ENCODE measurements around the gene SFT2D3. TPM values are rescaled to one million over a fixed set of nuclear protein-coding genes. Genes with fewer than 3 reads are reported as not detected.
A peak's percentile ranks its signal among the peaks of the same experiment; 100 is the strongest.

Gene SFT2D3
- total and polyA plus RNA-seq, 2 of the 13 experiments (the other 11 are each of a cell fraction or from before 2014, with no cell fraction given) = 8.3 to 9.4 TPM

DNA sequence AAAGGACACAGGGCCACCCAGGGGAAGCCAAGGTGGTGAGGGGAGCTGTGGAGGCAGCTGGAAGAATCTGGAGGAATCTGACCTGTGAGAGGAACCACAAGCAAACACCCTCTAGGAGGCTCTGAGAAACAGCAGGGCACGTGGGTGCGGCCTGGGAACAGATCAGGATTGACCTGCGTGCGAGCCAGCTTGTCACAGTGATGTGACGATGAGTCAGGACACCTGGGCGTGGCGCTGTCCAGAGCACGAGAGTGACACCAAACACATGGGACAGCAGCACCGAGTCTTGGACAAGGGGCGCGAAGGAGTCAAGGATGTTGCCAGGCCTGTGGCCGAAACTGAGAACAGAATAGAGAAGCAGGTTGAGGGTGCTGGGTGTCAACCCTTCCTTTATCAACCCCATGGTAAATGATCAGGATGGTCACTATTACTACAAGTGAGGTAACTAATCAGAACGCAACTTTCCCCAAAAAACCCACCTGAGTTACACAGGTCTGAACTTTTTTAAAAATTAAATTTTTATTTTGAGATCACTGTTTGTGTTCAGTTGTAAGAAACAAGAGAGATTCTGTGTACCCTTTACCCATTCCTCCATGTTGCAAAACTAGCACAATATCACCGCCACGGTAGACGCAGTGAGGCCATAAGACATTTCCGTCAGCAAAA, 637 bp upstream of the SFT2D3 start (continued):
- TF ChIP-seq JUNB (CRISPR knock-in tag; IDR thresholded peaks at IDR 0.05; ENCODE audit: borderline replicate concordance) (no peak), NKX3-1 (CRISPR knock-in tag; IDR thresholded peaks at IDR 0.05) (no peak), CCDC6 (CRISPR knock-in tag; IDR thresholded peaks at IDR 0.05) (no peak), ZNF432 (CRISPR knock-in tag; IDR thresholded peaks at IDR 0.05; ENCODE audit: borderline replicate concordance) (no peak), ATRX (CRISPR knock-in tag; IDR thresholded peaks at IDR 0.05; ENCODE audit: borderline replicate concordance) (0 out of 2 replicates have a peak, but pooled peaks have one; percentile 78), SATB2 (CRISPR knock-in tag; IDR thresholded peaks at IDR 0.05) (no peak), FOXM1 (CRISPR knock-in tag; IDR thresholded peaks at IDR 0.05) (no peak), CHCHD3 (CRISPR knock-in tag; IDR thresholded peaks at IDR 0.05) (no peak), ZNF83 (CRISPR knock-in tag; IDR thresholded peaks at IDR 0.05; ENCODE audit: borderline replicate concordance) (no peak), ZNF629 (CRISPR knock-in tag; conservative IDR thresholded peaks at IDR 0.05) (no peak), RBM39 (IDR thresholded peaks at IDR 0.05; ENCODE audit: low read depth, low read length, poor library complexity, severe bottlenecking) (no peak), REPIN1 (CRISPR knock-in tag; IDR thresholded peaks at IDR 0.05; ENCODE audit: borderline replicate concordance, low read depth) (peak; percentile 33; the same call in 1 of the 2 replicates), PCBP2 (optimal IDR thresholded peaks at IDR 0.05; ENCODE audit: low read depth, low read length, poor library complexity, severe bottlenecking) (no peak), RARA (CRISPR knock-in tag; IDR thresholded peaks at IDR 0.05) (peak; percentile 67), RAD21 (CRISPR knock-in tag; IDR thresholded peaks at IDR 0.05) (0 out of 2 replicates have a peak, but pooled peaks have one; percentile 16), SMARCC2 (IDR thresholded peaks at IDR 0.05) (no peak), ZBTB1 (CRISPR knock-in tag; IDR thresholded peaks at IDR 0.05; ENCODE audit: borderline replicate concordance) (no peak), STAG1 (CRISPR knock-in tag; IDR thresholded peaks at IDR 0.05) (0 out of 2 replicates have a peak, but pooled peaks have one; percentile 20)
- TF ChIP-seq, protein P1, sequence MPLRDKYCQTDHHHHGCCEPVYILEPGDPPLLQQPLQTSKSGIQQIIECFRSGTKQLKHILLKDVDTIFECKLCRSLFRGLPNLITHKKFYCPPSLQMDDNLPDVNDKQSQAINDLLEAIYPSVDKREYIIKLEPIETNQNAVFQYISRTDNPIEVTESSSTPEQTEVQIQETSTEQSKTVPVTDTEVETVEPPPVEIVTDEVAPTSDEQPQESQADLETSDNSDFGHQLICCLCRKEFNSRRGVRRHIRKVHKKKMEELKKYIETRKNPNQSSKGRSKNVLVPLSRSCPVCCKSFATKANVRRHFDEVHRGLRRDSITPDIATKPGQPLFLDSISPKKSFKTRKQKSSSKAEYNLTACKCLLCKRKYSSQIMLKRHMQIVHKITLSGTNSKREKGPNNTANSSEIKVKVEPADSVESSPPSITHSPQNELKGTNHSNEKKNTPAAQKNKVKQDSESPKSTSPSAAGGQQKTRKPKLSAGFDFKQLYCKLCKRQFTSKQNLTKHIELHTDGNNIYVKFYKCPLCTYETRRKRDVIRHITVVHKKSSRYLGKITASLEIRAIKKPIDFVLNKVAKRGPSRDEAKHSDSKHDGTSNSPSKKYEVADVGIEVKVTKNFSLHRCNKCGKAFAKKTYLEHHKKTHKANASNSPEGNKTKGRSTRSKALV (CRISPR knock-in tag; IDR thresholded peaks at IDR 0.05) = no peak
- TF ChIP-seq, protein P2, sequence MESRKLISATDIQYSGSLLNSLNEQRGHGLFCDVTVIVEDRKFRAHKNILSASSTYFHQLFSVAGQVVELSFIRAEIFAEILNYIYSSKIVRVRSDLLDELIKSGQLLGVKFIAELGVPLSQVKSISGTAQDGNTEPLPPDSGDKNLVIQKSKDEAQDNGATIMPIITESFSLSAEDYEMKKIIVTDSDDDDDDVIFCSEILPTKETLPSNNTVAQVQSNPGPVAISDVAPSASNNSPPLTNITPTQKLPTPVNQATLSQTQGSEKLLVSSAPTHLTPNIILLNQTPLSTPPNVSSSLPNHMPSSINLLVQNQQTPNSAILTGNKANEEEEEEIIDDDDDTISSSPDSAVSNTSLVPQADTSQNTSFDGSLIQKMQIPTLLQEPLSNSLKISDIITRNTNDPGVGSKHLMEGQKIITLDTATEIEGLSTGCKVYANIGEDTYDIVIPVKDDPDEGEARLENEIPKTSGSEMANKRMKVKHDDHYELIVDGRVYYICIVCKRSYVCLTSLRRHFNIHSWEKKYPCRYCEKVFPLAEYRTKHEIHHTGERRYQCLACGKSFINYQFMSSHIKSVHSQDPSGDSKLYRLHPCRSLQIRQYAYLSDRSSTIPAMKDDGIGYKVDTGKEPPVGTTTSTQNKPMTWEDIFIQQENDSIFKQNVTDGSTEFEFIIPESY (CRISPR knock-in tag; IDR thresholded peaks at IDR 0.05) = peak; percentile 86
- TF ChIP-seq, protein P3, sequence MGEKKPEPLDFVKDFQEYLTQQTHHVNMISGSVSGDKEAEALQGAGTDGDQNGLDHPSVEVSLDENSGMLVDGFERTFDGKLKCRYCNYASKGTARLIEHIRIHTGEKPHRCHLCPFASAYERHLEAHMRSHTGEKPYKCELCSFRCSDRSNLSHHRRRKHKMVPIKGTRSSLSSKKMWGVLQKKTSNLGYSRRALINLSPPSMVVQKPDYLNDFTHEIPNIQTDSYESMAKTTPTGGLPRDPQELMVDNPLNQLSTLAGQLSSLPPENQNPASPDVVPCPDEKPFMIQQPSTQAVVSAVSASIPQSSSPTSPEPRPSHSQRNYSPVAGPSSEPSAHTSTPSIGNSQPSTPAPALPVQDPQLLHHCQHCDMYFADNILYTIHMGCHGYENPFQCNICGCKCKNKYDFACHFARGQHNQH (CRISPR knock-in tag; IDR thresholded peaks at IDR 0.05) = no peak
- TF ChIP-seq, protein P4, sequence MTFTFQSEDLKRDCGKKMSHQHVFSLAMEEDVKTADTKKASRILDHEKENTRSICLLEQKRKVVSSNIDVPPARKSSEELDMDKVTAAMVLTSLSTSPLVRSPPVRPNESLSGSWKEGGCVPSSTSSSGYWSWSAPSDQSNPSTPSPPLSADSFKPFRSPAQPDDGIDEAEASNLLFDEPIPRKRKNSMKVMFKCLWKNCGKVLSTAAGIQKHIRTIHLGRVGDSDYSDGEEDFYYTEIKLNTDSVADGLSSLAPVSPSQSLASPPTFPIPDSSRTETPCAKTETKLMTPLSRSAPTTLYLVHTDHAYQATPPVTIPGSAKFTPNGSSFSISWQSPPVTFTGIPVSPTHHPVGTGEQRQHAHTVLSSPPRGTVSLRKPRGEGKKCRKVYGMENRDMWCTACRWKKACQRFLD (CRISPR knock-in tag; IDR thresholded peaks at IDR 0.05; ENCODE audit: borderline replicate concordance) = no peak
- TF ChIP-seq, protein P5, sequence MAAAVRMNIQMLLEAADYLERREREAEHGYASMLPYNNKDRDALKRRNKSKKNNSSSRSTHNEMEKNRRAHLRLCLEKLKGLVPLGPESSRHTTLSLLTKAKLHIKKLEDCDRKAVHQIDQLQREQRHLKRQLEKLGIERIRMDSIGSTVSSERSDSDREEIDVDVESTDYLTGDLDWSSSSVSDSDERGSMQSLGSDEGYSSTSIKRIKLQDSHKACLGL (CRISPR knock-in tag; IDR thresholded peaks at IDR 0.05) = no peak

Data from HepG2 (cell line).